ENCODE measurements around the gene LRRC3C.
A peak's percentile ranks its signal among the peaks of the same experiment; 100 is the strongest.

The LRRC3C gene

GRCh38 chr17:39923836-39924690 lies 3.5 kb upstream of the LRRC3C start:
- DNase-seq (ENCODE audit: low read depth, low spot score), result peak; percentile 23

- no peak for DNase-seq (ENCODE audit: low read depth, low spot score)
These were observed 2.9 kb upstream of the LRRC3C start for GRCh38 chr17:39924691-39925055.

GRCh38 chr17:39925282-39926134 lies 2.0 kb upstream of the LRRC3C start:
- no peak for DNase-seq (ENCODE audit: low read depth, low spot score)

GRCh38 chr17:39926135-39926587 lies 1.4 kb upstream of the LRRC3C start:
- DNase-seq (ENCODE audit: low read depth, low spot score), result no peak

- peak; percentile 64 for DNase-seq (ENCODE audit: low read depth, low spot score)
These were observed 888 bp upstream of the LRRC3C start for GRCh38 chr17:39926588-39927100.

- DNase-seq (ENCODE audit: low read depth, low spot score), result peak; percentile 29
These were observed 661 bp downstream of the LRRC3C start for GRCh38 chr17:39927929-39928857.

- peak; percentile 91 for DNase-seq (ENCODE audit: low read depth, low spot score)
These were observed 1.5 kb downstream of the LRRC3C start for GRCh38 chr17:39928858-39929645.

- DNase-seq (ENCODE audit: low read depth, low spot score), result peak; percentile 82
These were observed 2.3 kb downstream of the LRRC3C start for GRCh38 chr17:39929646-39930407.

GRCh38 chr17:39933912-39934311 lies 6.4 kb downstream of the LRRC3C start:
- DNase-seq (ENCODE audit: low read depth, low spot score), result no peak

GRCh38 chr17:39934324-39934723 lies 6.8 kb downstream of the LRRC3C start:
- DNase-seq (ENCODE audit: low read depth, low spot score), result no peak

- no peak for DNase-seq (ENCODE audit: low read depth, low spot score)
These were observed 8.4 kb downstream of the LRRC3C start for GRCh38 chr17:39935909-39936308.

- DNase-seq (ENCODE audit: low read depth, low spot score), result no peak
These were observed 9.9 kb downstream of the LRRC3C start for GRCh38 chr17:39937447-39937846.

GRCh38 chr17:39938140-39938869 lies 10.8 kb downstream of the LRRC3C start:
- no peak for DNase-seq (ENCODE audit: low read depth, low spot score)

GRCh38 chr17:39939106-39939505 lies 11.6 kb downstream of the LRRC3C start:
- no peak for DNase-seq (ENCODE audit: low read depth, low spot score)

- peak; percentile 66 for DNase-seq (ENCODE audit: low read depth, low spot score)
These were observed 12.3 kb downstream of the LRRC3C start for GRCh38 chr17:39939588-39940419.

GRCh38 chr17:39943702-39944392 lies 16.3 kb downstream of the LRRC3C start:
- DNase-seq (ENCODE audit: low read depth, low spot score), result no peak

- DNase-seq (ENCODE audit: low read depth, low spot score), result no peak
These were observed 16.8 kb downstream of the LRRC3C start for GRCh38 chr17:39944393-39944711.

All from astrocyte of the hippocampus (primary cell).